GM19397 (cell line): Measurements from ENCODE around the gene ERCC1.
"Not testable (repeated sequence)": the region's sequence is repeated elsewhere in the genome, so short reads cannot be mapped to it uniquely, and the experiment has no call there.

Experiments
- ATAC-seq: cut with Tn5 transposase; IDR thresholded peaks from one replicate; pipeline ENCODE4 v1.9.1; 2021; ENCODE audit warnings: mild to moderate bottlenecking, moderate library complexity; ENCODE audit not compliant: unreplicated experiment

The ERCC1 gene

GRCh38 chr19:45455707-45456499, 32.2 kb upstream of the ERCC1 start:
- no peak for ATAC-seq

- no peak for ATAC-seq
Measured at GRCh38 chr19:45451850-45452387, 28.2 kb upstream of the ERCC1 start.

- ATAC-seq: peak; percentile 13
Measured at GRCh38 chr19:45451131-45451849, 27.6 kb upstream of the ERCC1 start.

GRCh38 chr19:45450012-45450333, 26.3 kb upstream of the ERCC1 start:
- ATAC-seq: peak; percentile 8

GRCh38 chr19:45448887-45449299, 25.2 kb upstream of the ERCC1 start:
- no peak for ATAC-seq

GRCh38 chr19:45448425-45448756, 24.7 kb upstream of the ERCC1 start:
- ATAC-seq: no peak

GRCh38 chr19:45446944-45447343, 23.2 kb upstream of the ERCC1 start:
- ATAC-seq: no peak

GRCh38 chr19:45446295-45446694, 22.6 kb upstream of the ERCC1 start:
- ATAC-seq: no peak

- no peak for ATAC-seq
Measured at GRCh38 chr19:45445139-45445538, 21.4 kb upstream of the ERCC1 start.

- peak; percentile 51 for ATAC-seq
Measured at GRCh38 chr19:45444318-45445041, 20.8 kb upstream of the ERCC1 start.

- ATAC-seq: no peak
Measured at GRCh38 chr19:45443462-45444317, 20.0 kb upstream of the ERCC1 start.

- ATAC-seq: no peak
Measured at GRCh38 chr19:45442778-45443461, 19.2 kb upstream of the ERCC1 start.

- ATAC-seq: no peak
Measured at GRCh38 chr19:45442408-45442777, 18.7 kb upstream of the ERCC1 start.

- ATAC-seq: no peak
Measured at GRCh38 chr19:45440873-45441654, 17.3 kb upstream of the ERCC1 start.

GRCh38 chr19:45440259-45440638, 16.5 kb upstream of the ERCC1 start:
- no peak for ATAC-seq

GRCh38 chr19:45439569-45440258, 16.0 kb upstream of the ERCC1 start:
- peak; percentile 63 for ATAC-seq

GRCh38 chr19:45439190-45439568, 15.5 kb upstream of the ERCC1 start:
- no peak for ATAC-seq

GRCh38 chr19:45437328-45437727, 13.6 kb upstream of the ERCC1 start:
- no peak for ATAC-seq

GRCh38 chr19:45432543-45432942, 8.8 kb upstream of the ERCC1 start:
- not testable (repeated sequence) for ATAC-seq
